WTC11 (cell line): ENCODE results near the gene OR5B12.

Experiments used
- ZNF138 ChIP-seq: sonication (generic); formaldehyde crosslinking; conservative IDR thresholded peaks from 2 replicates; pipeline ENCODE4 v1.8.1; 2022; ENCODE audit warnings: mild to moderate bottlenecking, moderate library complexity, missing genetic modification reagents
- TF ChIP-seq, protein P1 (sequence below): sonication (generic); formaldehyde crosslinking; IDR thresholded peaks from 2 replicates; pipeline ENCODE4 v1.8.0; 2022; ENCODE audit warnings: mild to moderate bottlenecking, missing genetic modification reagents

GRCh38 chr11:58433638-58434203 is 8.3 kb downstream of the OR5B12 start:
- TF ChIP-seq ZNF138 (CRISPR knock-in tag), result no peak
- TF ChIP-seq, protein P1, sequence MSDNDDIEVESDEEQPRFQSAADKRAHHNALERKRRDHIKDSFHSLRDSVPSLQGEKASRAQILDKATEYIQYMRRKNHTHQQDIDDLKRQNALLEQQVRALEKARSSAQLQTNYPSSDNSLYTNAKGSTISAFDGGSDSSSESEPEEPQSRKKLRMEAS (CRISPR knock-in tag), result no peak
